GM21717 (cell line): ENCODE measurements around the gene EIF2S3.
A peak's percentile ranks its signal among the peaks of the same experiment; 100 is the strongest.
"Not testable (repeated sequence)": the region's sequence is repeated elsewhere in the genome, so short reads cannot be mapped to it uniquely, and the experiment has no call there.

Experiments
- ATAC-seq: cut with Tn5 transposase; IDR thresholded peaks from one replicate; pipeline ENCODE4 v1.9.1; 2021; ENCODE audit warnings: mild to moderate bottlenecking, moderate library complexity; ENCODE audit not compliant: unreplicated experiment

EIF2S3 gene

GRCh38 chrX:24054182-24055042 is at the start of gene EIF2S3:
TSS of gene EIF2S3 (plus strand) at chrX:24054956. CDS start at chrX:24054969, 13 bp downstream.
- peak; percentile 91 for ATAC-seq

DNA sequence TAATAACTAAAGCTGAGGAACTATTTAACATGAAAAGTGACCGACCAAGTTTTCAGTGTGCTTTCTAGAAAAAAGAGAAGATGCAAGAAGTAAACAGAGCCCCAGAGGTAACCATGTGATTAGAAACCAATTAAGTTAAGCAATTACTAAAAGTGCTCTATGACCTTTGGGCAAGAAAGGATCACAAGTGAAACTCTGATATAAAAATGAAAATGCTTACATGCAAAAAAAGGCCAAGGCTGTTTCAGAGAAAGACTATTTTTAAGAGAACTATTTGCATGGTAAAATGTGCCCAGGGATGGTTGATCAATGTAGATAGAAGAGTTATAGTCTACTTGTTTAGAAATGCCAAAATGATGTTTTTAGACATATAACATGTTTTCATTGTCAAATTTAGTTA is 49.7 kb upstream of the EIF2S3 start:
- peak; percentile 52 for ATAC-seq

- no peak for ATAC-seq
These were observed 48.9 kb upstream of the EIF2S3 start for GRCh38 chrX:24005867-24006266.

DNA sequence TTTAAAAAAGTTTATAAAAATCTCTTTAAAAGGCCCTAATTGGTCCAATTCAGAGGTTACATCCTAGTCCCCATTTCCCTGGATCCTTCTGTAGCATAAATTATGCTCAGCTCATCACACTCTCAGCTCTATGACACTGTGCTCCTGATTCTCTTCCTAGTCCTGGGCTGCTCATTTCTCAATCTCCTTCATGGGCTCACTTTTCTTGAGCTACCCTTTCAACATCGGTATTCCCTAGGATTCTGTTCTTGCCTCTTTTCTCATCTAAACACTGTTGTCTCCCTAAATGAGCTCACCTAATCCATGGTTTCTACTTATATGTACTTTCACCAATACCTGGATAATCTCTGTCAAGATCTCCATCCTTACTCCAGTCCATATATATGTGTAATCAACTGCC is 42.5 kb upstream of the EIF2S3 start:
- ATAC-seq: no peak

- ATAC-seq: peak; percentile 82
These were observed 40.3 kb upstream of the EIF2S3 start for GRCh38 chrX:24014388-24015018.

DNA sequence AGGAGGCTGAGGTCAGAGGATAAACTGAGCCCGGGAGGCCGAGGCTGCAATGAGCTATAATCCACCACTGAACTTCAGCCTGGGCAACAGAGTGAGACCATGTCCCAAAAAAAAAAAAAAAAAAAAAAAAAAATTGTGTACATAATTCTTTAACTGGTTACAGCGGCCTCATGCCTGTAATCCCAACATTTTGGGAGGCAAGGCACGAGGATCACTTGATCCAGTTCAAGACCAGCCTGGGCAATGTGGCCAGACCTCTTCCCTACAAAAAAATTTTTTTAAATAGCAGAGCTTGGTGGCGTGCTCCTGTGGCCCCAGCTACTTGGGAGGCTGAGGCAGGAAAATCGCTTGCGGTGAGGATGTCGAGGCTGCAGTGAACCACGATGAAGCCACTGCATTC is 37.1 kb upstream of the EIF2S3 start:
- no peak for ATAC-seq

GRCh38 chrX:24018809-24019208 is 35.9 kb upstream of the EIF2S3 start:
- no peak for ATAC-seq

GRCh38 chrX:24019448-24019847 is 35.3 kb upstream of the EIF2S3 start:
- no peak for ATAC-seq

GRCh38 chrX:24020306-24020876 is 34.4 kb upstream of the EIF2S3 start:
- ATAC-seq: no peak

DNA sequence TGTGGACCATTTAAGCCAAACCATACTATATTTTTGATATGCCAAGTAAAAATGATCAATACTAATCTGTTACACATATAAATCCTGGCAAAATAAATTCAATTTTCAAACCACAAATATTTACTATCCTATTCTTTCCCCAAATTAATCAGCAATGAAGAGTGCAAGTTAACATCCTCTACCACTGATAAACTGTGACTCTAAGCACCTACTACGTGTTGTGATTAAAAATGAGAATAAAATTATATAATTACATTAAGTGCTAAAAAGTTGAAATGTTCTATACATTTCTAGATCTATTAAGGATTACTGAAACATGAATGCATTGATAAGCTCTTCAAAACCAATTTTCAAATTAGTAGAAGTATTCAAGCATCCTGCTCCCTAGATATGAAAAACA is 31.2 kb upstream of the EIF2S3 start:
- ATAC-seq: no peak

GRCh38 chrX:24023972-24024669 is 30.6 kb upstream of the EIF2S3 start:
- no peak for ATAC-seq

- peak; percentile 73 for ATAC-seq
These were observed 29.7 kb upstream of the EIF2S3 start for GRCh38 chrX:24024819-24025740.

GRCh38 chrX:24025741-24026403 is 28.9 kb upstream of the EIF2S3 start:
- peak; percentile 25 for ATAC-seq

GRCh38 chrX:24026432-24026831 is 28.3 kb upstream of the EIF2S3 start:
- no peak for ATAC-seq

DNA sequence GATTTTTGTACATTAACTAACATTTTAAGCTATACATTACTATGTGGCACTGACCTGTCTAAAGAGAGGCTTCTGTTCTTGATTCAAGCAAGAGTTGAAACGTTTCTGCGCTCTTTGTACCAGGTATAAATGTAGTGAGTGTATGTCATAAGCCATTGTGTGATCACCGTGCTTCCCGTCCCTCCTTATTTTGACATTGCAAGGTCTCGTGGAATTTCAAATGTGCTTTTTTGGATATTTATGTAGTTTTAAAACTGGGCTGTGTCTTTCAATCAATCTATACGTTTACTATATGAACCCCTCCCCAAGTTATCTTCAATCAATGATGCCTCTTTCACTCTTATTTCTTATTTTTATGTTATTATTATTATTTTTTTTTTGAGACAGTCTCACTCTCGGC is 27.7 kb upstream of the EIF2S3 start, which contains the start of gene KLHL15:
TSS of gene KLHL15 (minus strand) at position 101 of the 400 bp plus-strand sequence. CDS start 20,493 bp downstream, outside the sequence.
- ATAC-seq: no peak

DNA sequence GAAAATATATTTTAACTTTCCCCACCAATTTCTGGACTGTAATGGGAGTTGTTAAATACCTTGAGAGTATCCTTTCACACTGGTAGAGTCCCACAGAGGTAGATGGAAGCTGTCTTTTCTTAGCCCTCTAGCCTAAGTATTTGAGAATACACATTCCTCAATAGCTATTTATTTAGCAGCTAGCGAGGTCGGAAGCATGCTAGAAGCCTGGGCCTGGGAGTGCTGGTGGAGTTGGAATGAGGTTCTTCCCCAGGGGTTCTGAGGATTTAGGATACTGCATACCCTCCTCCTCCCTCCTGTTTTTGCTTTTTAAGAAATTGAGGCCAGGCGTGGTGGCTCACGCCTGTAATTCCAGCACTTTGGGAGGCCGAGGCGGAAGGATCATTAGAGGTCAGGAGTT is 26.8 kb upstream of the EIF2S3 start:
- no peak for ATAC-seq

DNA sequence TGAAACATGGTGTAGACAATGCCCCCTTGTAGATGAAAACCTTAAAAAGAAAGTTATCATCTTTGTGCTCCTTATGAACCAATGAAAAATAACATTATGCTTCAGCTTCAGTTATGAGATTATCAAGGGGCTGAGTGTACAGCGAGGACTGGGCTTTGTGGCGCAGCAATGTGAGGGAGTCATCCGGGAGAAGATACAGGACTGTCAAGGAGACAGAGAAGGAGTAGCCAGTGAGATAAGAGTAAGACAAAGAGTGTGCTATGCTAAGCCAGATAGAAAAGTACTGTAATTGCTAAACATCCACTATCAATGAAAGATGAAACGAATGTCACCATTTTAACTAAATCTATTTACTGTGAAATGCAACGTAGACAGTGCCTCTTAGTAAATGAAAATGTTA is 24.2 kb upstream of the EIF2S3 start:
- no peak for ATAC-seq

DNA sequence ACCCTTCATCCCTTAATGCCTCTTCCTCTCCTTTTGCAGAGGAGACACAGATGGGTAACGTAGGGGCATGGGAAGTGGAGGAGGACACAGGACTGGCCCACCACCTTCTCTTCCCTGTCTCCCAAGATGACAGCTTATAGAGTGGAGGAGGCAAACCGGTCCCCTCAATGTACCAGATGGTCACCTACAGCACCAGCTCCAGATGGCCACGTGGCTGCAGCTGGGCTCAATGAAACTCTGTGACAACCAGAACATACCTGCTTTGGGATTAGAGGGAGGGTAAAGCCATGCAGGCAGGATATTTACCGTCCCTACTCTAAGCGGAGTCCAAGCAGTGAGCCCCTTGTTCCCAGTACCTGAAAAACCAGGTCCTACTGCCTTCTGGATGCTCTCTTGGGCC is 20.3 kb upstream of the EIF2S3 start:
- ATAC-seq: no peak

DNA sequence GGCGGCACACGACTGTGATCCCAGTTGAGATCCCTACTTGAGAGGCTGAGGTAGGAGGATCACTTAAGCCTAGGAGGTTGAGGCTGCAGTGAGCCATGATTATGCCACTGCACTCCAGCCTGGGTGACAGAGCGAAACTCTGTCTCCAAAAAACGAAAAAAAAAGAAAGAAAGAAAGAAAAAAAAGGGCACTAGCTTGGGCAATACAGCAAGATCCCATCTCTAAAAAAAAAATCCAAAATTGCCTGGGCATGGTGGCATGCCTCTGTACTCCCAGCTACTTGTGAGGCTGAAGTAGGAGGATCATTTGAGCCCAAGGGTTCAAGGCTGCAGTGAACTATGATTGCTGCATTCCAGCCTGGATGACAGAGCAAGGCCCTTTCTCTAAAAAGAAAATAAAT is 17.0 kb upstream of the EIF2S3 start:
- ATAC-seq: no peak

DNA sequence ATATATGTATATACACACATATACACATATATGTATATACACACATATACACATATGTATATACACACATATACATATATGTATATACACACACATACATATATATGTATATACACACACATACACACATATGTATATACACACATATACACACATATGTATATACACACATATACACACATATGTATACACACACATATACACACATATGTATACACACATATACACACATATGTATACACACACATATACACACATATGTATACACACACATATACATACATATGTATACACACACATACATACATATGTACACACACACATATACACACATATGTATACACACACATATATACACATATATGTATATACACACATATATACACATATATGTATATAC is 8.7 kb upstream of the EIF2S3 start:
- ATAC-seq: not testable (repeated sequence)
